Measurements from ENCODE around the gene GDAP1L1. TPM values are rescaled to one million over a fixed set of nuclear protein-coding genes. Genes with fewer than 3 reads are reported as not detected.
A peak's percentile ranks its signal among the peaks of the same experiment; 100 is the strongest.
"Not testable (repeated sequence)": the region's sequence is repeated elsewhere in the genome, so short reads cannot be mapped to it uniquely, and the experiment has no call there.

Gene GDAP1L1
- polyA plus RNA-seq, 1 donor = 5.4 TPM

- Histone ChIP-seq H3K4me1 (ENCODE audit: control insufficient read depth, insufficient read depth, low read length) (peaks cover 7% of the 10 kb centered on the region), H3K36me3 (ENCODE audit: control insufficient read depth, insufficient read depth, low read length) (no peaks in the 10 kb centered on the region), H3K9me3 (ENCODE audit: control insufficient read depth, low read depth, low read length) (no peaks in the 10 kb centered on the region), H3K4me3 (ENCODE audit: low read length) (no peak overlapping the region), H3K27me3 (ENCODE audit: control insufficient read depth, insufficient read depth, low read length) (no peaks in the 10 kb centered on the region), H3K27ac (ENCODE audit: low read length) (no peak overlapping the region)
- DNase-seq = no peak
- 86% methylated on average over 7 of the region's 11 CpGs for WGBS (ENCODE audit: insufficient coverage, low lambda C conversion rate)
Observed at GRCh38 chr20:44279228-44279627, 32.1 kb downstream of the GDAP1L1 start.

GRCh38 chr20:44280387-44280786 lies 33.3 kb downstream of the GDAP1L1 start:
- H3K36me3 ChIP-seq (ENCODE audit: control insufficient read depth, insufficient read depth, low read length) = no peaks in the 10 kb centered on the region
- H3K27me3 ChIP-seq (ENCODE audit: control insufficient read depth, insufficient read depth, low read length) = no peaks in the 10 kb centered on the region
- H3K4me3 ChIP-seq (ENCODE audit: low read length) = no peak overlapping the region
- no peak for DNase-seq
- H3K9me3 ChIP-seq (ENCODE audit: control insufficient read depth, low read depth, low read length) = no peaks in the 10 kb centered on the region
- 100% methylated on average over 1 of the region's 2 CpGs for WGBS (ENCODE audit: insufficient coverage, low lambda C conversion rate)
- H3K27ac ChIP-seq (ENCODE audit: low read length) = no peak overlapping the region
- peaks cover 7% of the 10 kb centered on the region for H3K4me1 ChIP-seq (ENCODE audit: control insufficient read depth, insufficient read depth, low read length)

- no peak overlapping the region for H3K4me3 ChIP-seq (ENCODE audit: low read length)
- no peak overlapping the region for H3K27ac ChIP-seq (ENCODE audit: low read length)
- no peaks in the 10 kb centered on the region for H3K9me3 ChIP-seq (ENCODE audit: control insufficient read depth, low read depth, low read length)
- DNase-seq = peak; percentile 31 to 66
- H3K27me3 ChIP-seq (ENCODE audit: control insufficient read depth, insufficient read depth, low read length) = no peaks in the 10 kb centered on the region
- no peaks in the 10 kb centered on the region for H3K36me3 ChIP-seq (ENCODE audit: control insufficient read depth, insufficient read depth, low read length)
- peaks cover 7% of the 10 kb centered on the region for H3K4me1 ChIP-seq (ENCODE audit: control insufficient read depth, insufficient read depth, low read length)
- no CpG with 5 or more reads among the region's 3 CpGs for WGBS (ENCODE audit: insufficient coverage, low lambda C conversion rate)
Observed at GRCh38 chr20:44282192-44282591, 35.1 kb downstream of the GDAP1L1 start.

- Histone ChIP-seq H3K36me3 (ENCODE audit: control insufficient read depth, insufficient read depth, low read length) (no peaks in the 10 kb centered on the region), H3K27ac (ENCODE audit: low read length) (no peak overlapping the region), H3K4me1 (ENCODE audit: control insufficient read depth, insufficient read depth, low read length) (peaks cover 7% of the 10 kb centered on the region), H3K9me3 (ENCODE audit: control insufficient read depth, low read depth, low read length) (no peaks in the 10 kb centered on the region), H3K27me3 (ENCODE audit: control insufficient read depth, insufficient read depth, low read length) (no peaks in the 10 kb centered on the region), H3K4me3 (ENCODE audit: low read length) (no peak overlapping the region)
- no CpG with 5 or more reads among the region's 1 CpG for WGBS (ENCODE audit: insufficient coverage, low lambda C conversion rate)
- no peak for DNase-seq
Observed at GRCh38 chr20:44284032-44284431, 36.9 kb downstream of the GDAP1L1 start.

- no peaks in the 10 kb centered on the region for H3K9me3 ChIP-seq (ENCODE audit: control insufficient read depth, low read depth, low read length)
- no peaks in the 10 kb centered on the region for H3K36me3 ChIP-seq (ENCODE audit: control insufficient read depth, insufficient read depth, low read length)
- no peak for DNase-seq
- H3K4me3 ChIP-seq (ENCODE audit: low read length) = no peak overlapping the region
- H3K27ac ChIP-seq (ENCODE audit: low read length) = no peak overlapping the region
- no CpG with 5 or more reads among the region's 5 CpGs for WGBS (ENCODE audit: insufficient coverage, low lambda C conversion rate)
- H3K27me3 ChIP-seq (ENCODE audit: control insufficient read depth, insufficient read depth, low read length) = no peaks in the 10 kb centered on the region
- H3K4me1 ChIP-seq (ENCODE audit: control insufficient read depth, insufficient read depth, low read length) = no peaks in the 10 kb centered on the region
Observed at GRCh38 chr20:44287272-44288097, 40.4 kb downstream of the GDAP1L1 start.

- no peaks in the 10 kb centered on the region for H3K27me3 ChIP-seq (ENCODE audit: control insufficient read depth, insufficient read depth, low read length)
- no peak overlapping the region for H3K27ac ChIP-seq (ENCODE audit: low read length)
- H3K9me3 ChIP-seq (ENCODE audit: control insufficient read depth, low read depth, low read length) = no peaks in the 10 kb centered on the region
- DNase-seq = no peak
- 100% methylated on average over 2 of the region's 3 CpGs for WGBS (ENCODE audit: insufficient coverage, low lambda C conversion rate)
- H3K4me1 ChIP-seq (ENCODE audit: control insufficient read depth, insufficient read depth, low read length) = no peaks in the 10 kb centered on the region
- no peaks in the 10 kb centered on the region for H3K36me3 ChIP-seq (ENCODE audit: control insufficient read depth, insufficient read depth, low read length)
- no peak overlapping the region for H3K4me3 ChIP-seq (ENCODE audit: low read length)
Observed at GRCh38 chr20:44288252-44288651, 41.1 kb downstream of the GDAP1L1 start.

GRCh38 chr20:44291754-44292153 lies 44.6 kb downstream of the GDAP1L1 start:
- WGBS (ENCODE audit: insufficient coverage, low lambda C conversion rate) = 89% methylated on average over 3 of the region's 7 CpGs
- H3K27ac ChIP-seq (ENCODE audit: low read length) = no peak overlapping the region
- no peaks in the 10 kb centered on the region for H3K9me3 ChIP-seq (ENCODE audit: control insufficient read depth, low read depth, low read length)
- H3K27me3 ChIP-seq (ENCODE audit: control insufficient read depth, insufficient read depth, low read length) = no peaks in the 10 kb centered on the region
- no peak for DNase-seq
- H3K4me3 ChIP-seq (ENCODE audit: low read length) = no peak overlapping the region
- no peaks in the 10 kb centered on the region for H3K36me3 ChIP-seq (ENCODE audit: control insufficient read depth, insufficient read depth, low read length)
- no peaks in the 10 kb centered on the region for H3K4me1 ChIP-seq (ENCODE audit: control insufficient read depth, insufficient read depth, low read length)

GRCh38 chr20:44296011-44296410 lies 48.9 kb downstream of the GDAP1L1 start:
- WGBS (ENCODE audit: insufficient coverage, low lambda C conversion rate) = 79% methylated on average over 2 of the region's 7 CpGs

GRCh38 chr20:44297721-44298120 lies 50.6 kb downstream of the GDAP1L1 start:
- H3K4me3 ChIP-seq (ENCODE audit: low read length) = no peak overlapping the region
- WGBS (ENCODE audit: insufficient coverage, low lambda C conversion rate) = no CpG with 5 or more reads among the region's 4 CpGs
- no peak for DNase-seq
- no peak overlapping the region for H3K27ac ChIP-seq (ENCODE audit: low read length)
- H3K9me3 ChIP-seq (ENCODE audit: control insufficient read depth, low read depth, low read length) = no peaks in the 10 kb centered on the region
- H3K4me1 ChIP-seq (ENCODE audit: control insufficient read depth, insufficient read depth, low read length) = peaks cover 14% of the 10 kb centered on the region
- H3K36me3 ChIP-seq (ENCODE audit: control insufficient read depth, insufficient read depth, low read length) = no peaks in the 10 kb centered on the region
- H3K27me3 ChIP-seq (ENCODE audit: control insufficient read depth, insufficient read depth, low read length) = no peaks in the 10 kb centered on the region

More at GRCh38 chr20:44296011-44296410, 48.9 kb downstream of the GDAP1L1 start:
- H3K36me3 ChIP-seq (ENCODE audit: control insufficient read depth, insufficient read depth, low read length) = no peaks in the 10 kb centered on the region
- H3K27ac ChIP-seq (ENCODE audit: low read length) = no peak overlapping the region
- no peak overlapping the region for H3K4me3 ChIP-seq (ENCODE audit: low read length)
- no peak for DNase-seq
- no peaks in the 10 kb centered on the region for H3K9me3 ChIP-seq (ENCODE audit: control insufficient read depth, low read depth, low read length)
- H3K27me3 ChIP-seq (ENCODE audit: control insufficient read depth, insufficient read depth, low read length) = no peaks in the 10 kb centered on the region
- no peaks in the 10 kb centered on the region for H3K4me1 ChIP-seq (ENCODE audit: control insufficient read depth, insufficient read depth, low read length)

GRCh38 chr20:44299011-44299535 lies 52.0 kb downstream of the GDAP1L1 start:
- not testable (repeated sequence) for H3K9me3 ChIP-seq (ENCODE audit: control insufficient read depth, low read depth, low read length); H3K4me3 ChIP-seq (ENCODE audit: low read length); H3K36me3 ChIP-seq (ENCODE audit: control insufficient read depth, insufficient read depth, low read length); DNase-seq; H3K27ac ChIP-seq (ENCODE audit: low read length); H3K27me3 ChIP-seq (ENCODE audit: control insufficient read depth, insufficient read depth, low read length)
- no CpG with 5 or more reads among the region's 42 CpGs for WGBS (ENCODE audit: insufficient coverage, low lambda C conversion rate)
- peaks cover 19% of the 10 kb centered on the region for H3K4me1 ChIP-seq (ENCODE audit: control insufficient read depth, insufficient read depth, low read length)

- no peaks in the 10 kb centered on the region for H3K27me3 ChIP-seq (ENCODE audit: control insufficient read depth, insufficient read depth, low read length)
- peak overlapping the region; percentile 70 for H3K27ac ChIP-seq (ENCODE audit: low read length)
- H3K4me1 ChIP-seq (ENCODE audit: control insufficient read depth, insufficient read depth, low read length) = peaks cover 19% of the 10 kb centered on the region
- DNase-seq = no peak
- peaks cover 3% of the 10 kb centered on the region for H3K36me3 ChIP-seq (ENCODE audit: control insufficient read depth, insufficient read depth, low read length)
- no peaks in the 10 kb centered on the region for H3K9me3 ChIP-seq (ENCODE audit: control insufficient read depth, low read depth, low read length)
- H3K4me3 ChIP-seq (ENCODE audit: low read length) = no peak overlapping the region
Observed at GRCh38 chr20:44301285-44301684, 54.2 kb downstream of the GDAP1L1 start.
